ENCODE results near the gene PHB1.

- TF ChIP-seq REST (IDR thresholded peaks at IDR 0.05; ENCODE audit: low read depth) (no peak), TEAD4 (IDR thresholded peaks at IDR 0.05) (no peak), ZBTB7A (IDR thresholded peaks at IDR 0.05; ENCODE audit: low read depth) (no peak), YY1 (IDR thresholded peaks at IDR 0.05; ENCODE audit: low read depth) (no peak), NFIC (IDR thresholded peaks at IDR 0.05) (no peak), EGR1 (IDR thresholded peaks at IDR 0.05) (no peak), RAD21 (IDR thresholded peaks at IDR 0.05; ENCODE audit: low read depth) (no peak), EP300 (IDR thresholded peaks at IDR 0.05; ENCODE audit: borderline replicate concordance) (no peak), TAF1 (IDR thresholded peaks at IDR 0.05; ENCODE audit: low read depth) (no peak), CEBPB (IDR thresholded peaks at IDR 0.05) (no peak), TCF12 (IDR thresholded peaks at IDR 0.05; ENCODE audit: low read depth) (no peak), USF1 (IDR thresholded peaks at IDR 0.05) (no peak)
- TF ChIP-seq, protein P1, sequence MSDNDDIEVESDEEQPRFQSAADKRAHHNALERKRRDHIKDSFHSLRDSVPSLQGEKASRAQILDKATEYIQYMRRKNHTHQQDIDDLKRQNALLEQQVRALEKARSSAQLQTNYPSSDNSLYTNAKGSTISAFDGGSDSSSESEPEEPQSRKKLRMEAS (IDR thresholded peaks at IDR 0.05): no peak
These were observed 43.2 kb upstream of the PHB1 start for GRCh38 chr17:49457564-49458535.

All from Ishikawa (cell line).